Neural cell (in vitro differentiated cells): ENCODE data around the gene TSPAN9. TPM values are rescaled to one million over a fixed set of nuclear protein-coding genes. Genes with fewer than 3 reads are reported as not detected.

Experiments
- H2AFZ ChIP-seq: fragments of 200-600, 300-800 bp; sonication (generic), shearing (Covaris generic); 2 replicates; pipeline ENCODE4 v1.6.0; 2014; ENCODE audit warnings: low read depth, mild to moderate bottlenecking, antibody characterized with exemption, low read length, moderate library complexity
- H3F3A ChIP-seq: fragments of 200-600 bp; shearing (Covaris generic); 2 replicates; pipeline ENCODE4 v1.6.1; 2016; ENCODE audit warnings: mild to moderate bottlenecking, moderate library complexity, mixed read lengths, antibody characterized with exemption, low read length; ENCODE audit not compliant: insufficient read depth, poor library complexity, severe bottlenecking
- H3K27ac ChIP-seq: fragments of 200-600, 300-800 bp; sonication (generic), shearing (Covaris generic); 2 replicates; pipeline ENCODE4 v1.5.1; 2014; ENCODE audit warnings: mild to moderate bottlenecking, low read length, moderate library complexity
- H3K27me3 ChIP-seq: fragments of 300-800, 200-600 bp; sonication (generic), shearing (Covaris generic); 2 replicates; pipeline ENCODE4 v1.6.0; 2014; ENCODE audit warnings: mild to moderate bottlenecking, low read depth, low read length, moderate library complexity; ENCODE audit not compliant: insufficient read depth
- H3K36me3 ChIP-seq: fragments of 300-800, 200-600 bp; sonication (generic), shearing (Covaris generic); 2 replicates; pipeline ENCODE4 v1.5.1; 2014; ENCODE audit warnings: mild to moderate bottlenecking, antibody characterized with exemption, low read length, moderate library complexity; ENCODE audit not compliant: insufficient read depth
- H3K4me2 ChIP-seq: fragments of 300-800, 200-600 bp; sonication (generic), shearing (Covaris generic); 2 replicates; pipeline ENCODE4 v1.6.0; 2014; ENCODE audit warnings: mild to moderate bottlenecking, low read length
- H3K4me3 ChIP-seq: fragments of 300-800, 200-600 bp; sonication (generic), shearing (Covaris generic); 2 replicates; pipeline ENCODE4 v1.5.1; 2014; ENCODE audit warnings: mild to moderate bottlenecking, low read length, moderate library complexity
- H3K79me2 ChIP-seq: fragments of 200-600 bp; shearing (Covaris generic); replicated peaks from 2 replicates; pipeline ENCODE4 v1.6.0; 2014; ENCODE audit warnings: mild to moderate bottlenecking, low read length, moderate library complexity; ENCODE audit not compliant: insufficient read depth
- H3K9ac ChIP-seq: fragments of 300-800, 200-600 bp; sonication (generic), shearing (Covaris generic); 2 replicates; pipeline ENCODE4 v1.6.1; 2016; ENCODE audit warnings: mild to moderate bottlenecking, low read length, mixed read lengths
- H3K9me2 ChIP-seq: fragments of 200-600 bp; shearing (Covaris generic); 2 replicates; pipeline ENCODE4 v1.6.1; 2016; ENCODE audit warnings: mild to moderate bottlenecking, low read length, mixed read lengths; ENCODE audit not compliant: insufficient read depth
- H3K9me3 ChIP-seq: fragments of 200-600, 300-800 bp; sonication (generic), shearing (Covaris generic); 2 replicates; pipeline ENCODE4 v1.6.1; 2016; ENCODE audit warnings: mild to moderate bottlenecking, mixed run types, low read length, moderate library complexity, mixed read lengths
- H4K20me1 ChIP-seq: fragments of 200-600 bp; shearing (Covaris generic); 2 replicates; pipeline ENCODE4 v1.6.1; 2016; ENCODE audit warnings: mild to moderate bottlenecking, mixed run types; ENCODE audit not compliant: insufficient read depth
- EP300 ChIP-seq: fragments of 450-650 bp; conservative IDR thresholded peaks from 2 replicates; pipeline ENCODE4 v1.6.1; 2014; ENCODE audit warnings: antibody characterized with exemption, mild to moderate bottlenecking, moderate library complexity; ENCODE audit not compliant: poor library complexity, severe bottlenecking
- EZH2 ChIP-seq: fragments of 200-600, 300-800 bp; shearing (Covaris generic), sonication (generic); IDR thresholded peaks from 2 replicates; pipeline ENCODE4 v1.6.1; 2014; ENCODE audit warnings: antibody characterized with exemption, low read length, borderline replicate concordance, mild to moderate bottlenecking; ENCODE audit not compliant: insufficient read depth, poor library complexity, severe bottlenecking
- MXI1 ChIP-seq: fragments of 450-650 bp; conservative IDR thresholded peaks from 2 replicates; pipeline ENCODE4 v1.6.1; 2014; ENCODE audit warnings: antibody characterized with exemption, mild to moderate bottlenecking; ENCODE audit not compliant: poor library complexity, severe bottlenecking
- POLR2AphosphoS5 ChIP-seq: IDR thresholded peaks from 2 replicates; pipeline ENCODE4 v1.6.1; 2012
- RAD21 ChIP-seq: fragments of 450-650 bp; conservative IDR thresholded peaks from 2 replicates; pipeline ENCODE4 v1.6.1; 2014; ENCODE audit warnings: antibody characterized with exemption, mild to moderate bottlenecking, moderate library complexity
- REST ChIP-seq: IDR thresholded peaks from 2 replicates; pipeline ENCODE4 v1.6.1; 2012; ENCODE audit warnings: borderline replicate concordance
- SMC3 ChIP-seq: fragments of 450-650 bp; conservative IDR thresholded peaks from 2 replicates; pipeline ENCODE4 v1.6.1; 2014; ENCODE audit warnings: antibody characterized with exemption, mild to moderate bottlenecking, moderate library complexity; ENCODE audit not compliant: poor library complexity
- TAF1 ChIP-seq: IDR thresholded peaks from 2 replicates; pipeline ENCODE4 v1.6.1; 2012; ENCODE audit warnings: low read depth
- polyA plus RNA-seq: library from polyadenylated mRNA; depleted of rRNA; stranded (reverse); fragments of >200 nt; gene quantifications from 2 replicates; pipeline ENCODE4 v1.2.3, GENCODE V29; 2014
- TF ChIP-seq, protein P1 (sequence below): fragments of 450-650 bp; IDR thresholded peaks from 2 replicates; pipeline ENCODE4 v1.5.1; 2014; ENCODE audit warnings: antibody characterized with exemption, mild to moderate bottlenecking, moderate library complexity; ENCODE audit not compliant: poor library complexity, severe bottlenecking

Gene TSPAN9
- polyA plus RNA-seq, 1 donor from 2014 or later, result 11.9 TPM

- H4K20me1 ChIP-seq, result no peaks in the 10 kb centered on the region
- H2AFZ ChIP-seq, result no peak overlapping the region
- no peak overlapping the region for H3K4me3 ChIP-seq
- H3K36me3 ChIP-seq, result no peaks in the 10 kb centered on the region
- H3F3A ChIP-seq, result no peaks in the 10 kb centered on the region
- no peaks in the 10 kb centered on the region for H3K27me3 ChIP-seq
- no peak overlapping the region for H3K9ac ChIP-seq
- no peak overlapping the region for H3K4me2 ChIP-seq
- H3K9me3 ChIP-seq, result no peaks in the 10 kb centered on the region
- no peaks in the 10 kb centered on the region for H3K79me2 ChIP-seq
- no peak for TF ChIP-seq EP300
- TF ChIP-seq MXI1, result no peak
- no peak for TF ChIP-seq EZH2
- TF ChIP-seq SMC3, result no peak
- TF ChIP-seq REST, result no peak
- TF ChIP-seq, protein P1, sequence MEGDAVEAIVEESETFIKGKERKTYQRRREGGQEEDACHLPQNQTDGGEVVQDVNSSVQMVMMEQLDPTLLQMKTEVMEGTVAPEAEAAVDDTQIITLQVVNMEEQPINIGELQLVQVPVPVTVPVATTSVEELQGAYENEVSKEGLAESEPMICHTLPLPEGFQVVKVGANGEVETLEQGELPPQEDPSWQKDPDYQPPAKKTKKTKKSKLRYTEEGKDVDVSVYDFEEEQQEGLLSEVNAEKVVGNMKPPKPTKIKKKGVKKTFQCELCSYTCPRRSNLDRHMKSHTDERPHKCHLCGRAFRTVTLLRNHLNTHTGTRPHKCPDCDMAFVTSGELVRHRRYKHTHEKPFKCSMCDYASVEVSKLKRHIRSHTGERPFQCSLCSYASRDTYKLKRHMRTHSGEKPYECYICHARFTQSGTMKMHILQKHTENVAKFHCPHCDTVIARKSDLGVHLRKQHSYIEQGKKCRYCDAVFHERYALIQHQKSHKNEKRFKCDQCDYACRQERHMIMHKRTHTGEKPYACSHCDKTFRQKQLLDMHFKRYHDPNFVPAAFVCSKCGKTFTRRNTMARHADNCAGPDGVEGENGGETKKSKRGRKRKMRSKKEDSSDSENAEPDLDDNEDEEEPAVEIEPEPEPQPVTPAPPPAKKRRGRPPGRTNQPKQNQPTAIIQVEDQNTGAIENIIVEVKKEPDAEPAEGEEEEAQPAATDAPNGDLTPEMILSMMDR, result no peak
- TF ChIP-seq RAD21, result no peak
- TF ChIP-seq POLR2AphosphoS5, result no peak
- TF ChIP-seq TAF1, result no peak
- H3K9me2 ChIP-seq, result no peaks in the 10 kb centered on the region
- H3K27ac ChIP-seq, result no peak overlapping the region
Measured at GRCh38 chr12:3084742-3085141, 7.6 kb downstream of the TSPAN9 start.

DNA sequence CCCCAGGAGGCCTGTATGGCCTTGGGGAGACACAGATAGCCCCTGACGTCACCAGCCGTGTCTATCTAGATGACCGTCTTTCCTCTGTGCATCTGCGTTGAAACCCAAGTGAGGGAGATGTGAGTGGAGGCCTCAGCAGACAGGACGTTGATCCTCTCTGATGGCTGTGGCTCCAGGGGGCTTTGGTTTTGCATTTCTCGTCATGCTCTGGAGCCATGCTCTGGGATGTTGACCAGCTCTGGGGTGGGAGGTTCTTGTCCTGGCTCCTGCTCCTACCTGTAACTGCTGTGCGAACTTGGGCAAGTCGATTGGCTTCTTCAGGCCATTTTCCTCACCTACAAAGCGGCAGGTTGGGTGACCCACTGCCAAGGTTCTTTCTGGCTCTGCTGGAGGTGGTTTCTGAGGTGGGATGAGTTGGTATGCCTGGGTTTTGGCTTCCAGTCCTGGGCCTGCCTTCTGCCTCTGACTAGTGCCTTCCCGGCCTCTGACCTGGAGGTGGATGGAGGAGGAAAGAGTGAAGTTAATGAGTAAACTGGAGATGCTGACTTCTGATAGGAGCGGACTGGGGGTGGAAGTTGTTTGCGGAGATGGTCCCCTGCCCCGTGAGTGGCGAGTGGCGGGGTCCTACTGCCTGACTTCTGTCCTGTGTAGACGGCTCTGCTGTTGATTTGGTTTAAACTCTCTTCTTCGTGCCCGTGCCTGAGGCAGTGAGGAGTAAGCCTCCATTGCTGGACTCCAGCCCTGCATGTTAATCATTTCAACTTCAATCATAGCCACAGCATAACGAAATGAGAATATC, 8.4 kb downstream of the TSPAN9 start:
- Histone ChIP-seq H3K27ac (no peak overlapping the region), H3K36me3 (no peaks in the 10 kb centered on the region), H4K20me1 (no peaks in the 10 kb centered on the region), H3K9me3 (no peaks in the 10 kb centered on the region), H3K4me2 (no peak overlapping the region), H3K9me2 (no peaks in the 10 kb centered on the region), H3K79me2 (no peaks in the 10 kb centered on the region), H3F3A (no peaks in the 10 kb centered on the region), H2AFZ (no peak overlapping the region), H3K4me3 (no peak overlapping the region), H3K27me3 (no peaks in the 10 kb centered on the region), H3K9ac (no peak overlapping the region)
- no peak for TF ChIP-seq REST
- no peak for TF ChIP-seq TAF1
- TF ChIP-seq POLR2AphosphoS5, result no peak
- TF ChIP-seq RAD21, result no peak
- TF ChIP-seq, protein P1, result no peak
- no peak for TF ChIP-seq SMC3
- no peak for TF ChIP-seq MXI1
- no peak for TF ChIP-seq EP300
- TF ChIP-seq EZH2, result no peak
